SK-N-SH treated with all-trans-retinoic acid at 6 μM for 48 hours (cell line): ENCODE results near the gene ZNF496.

Source experiments
- CREB5 ChIP-seq: fragments of 250-450 bp; sonication (Bioruptor Pico); IDR thresholded peaks from 2 replicates; pipeline ENCODE4 v1.5.1; 2020; ENCODE audit warnings: low read depth, mild to moderate bottlenecking, moderate library complexity
- GLIS3 ChIP-seq: fragments of 250-450 bp; sonication (Bioruptor Pico); IDR thresholded peaks from 2 replicates; pipeline ENCODE4 v1.5.0; 2020; ENCODE audit warnings: mild to moderate bottlenecking, moderate library complexity
- ISL1 ChIP-seq: fragments of 250-450 bp; sonication (Bioruptor Pico); IDR thresholded peaks from 2 replicates; pipeline ENCODE4 v2.1.2; 2022; ENCODE audit warnings: mild to moderate bottlenecking, moderate library complexity
- ZNF565 ChIP-seq: fragments of 450-650 bp; formaldehyde crosslinking; conservative IDR thresholded peaks from 2 replicates; pipeline ENCODE4 v1.5.0; 2020; ENCODE audit warnings: low read depth, mild to moderate bottlenecking, moderate library complexity

GRCh38 chr1:247288341-247288740 is 43.3 kb downstream of the ZNF496 start:
- TF ChIP-seq ISL1 (no peak), GLIS3 (CRISPR knock-in tag) (no peak), CREB5 (CRISPR knock-in tag) (no peak), ZNF565 (no peak)
